GM11168 (cell line): Measurements from ENCODE around the gene REX1BD.
"Not testable (repeated sequence)": the region's sequence is repeated elsewhere in the genome, so short reads cannot be mapped to it uniquely, and the experiment has no call there.

Source experiments
- in situ Hi-C: fragments of 300-500 bp; cut with MboI; formaldehyde crosslinking; loops from one replicate; pipeline ENCODE4 v1.12.0; 2022; ENCODE audit warnings: low sequenced_read_pairs; ENCODE audit not compliant: unreplicated experiment

Gene REX1BD

GRCh38 chr19:18576383-18576782 is 12.2 kb upstream of the REX1BD start:
- in situ Hi-C loops, result no loop called here

- in situ Hi-C loops, result no loop called here
These were observed 11.2 kb upstream of the REX1BD start for GRCh38 chr19:18577365-18577914.

GRCh38 chr19:18580311-18580710 is 8.3 kb upstream of the REX1BD start:
- in situ Hi-C loops, result no loop called here

- in situ Hi-C loops, result no loop called here
These were observed 2.3 kb upstream of the REX1BD start for GRCh38 chr19:18586306-18586705.

GRCh38 chr19:18587561-18587960 is 1.0 kb upstream of the REX1BD start:
- in situ Hi-C loops, result no loop called here

GRCh38 chr19:18587962-18588610 is 512 bp upstream of the REX1BD start:
- in situ Hi-C loops, result no loop called here

- in situ Hi-C loops, result no loop called here
These were observed 1.0 kb downstream of the REX1BD start for GRCh38 chr19:18589380-18590272.

- in situ Hi-C loops, result no loop called here
These were observed 2.0 kb downstream of the REX1BD start for GRCh38 chr19:18590273-18591272.

- in situ Hi-C loops, result no loop called here
These were observed 3.3 kb downstream of the REX1BD start for GRCh38 chr19:18591735-18592385.

- in situ Hi-C loops, result not testable (repeated sequence)
These were observed 4.1 kb downstream of the REX1BD start for GRCh38 chr19:18592732-18593131.

GRCh38 chr19:18593367-18594095 is 4.9 kb downstream of the REX1BD start:
- in situ Hi-C loops, result no loop called here

GRCh38 chr19:18594096-18594823 is 5.7 kb downstream of the REX1BD start:
- in situ Hi-C loops, result no loop called here

GRCh38 chr19:18594824-18595373 is 6.3 kb downstream of the REX1BD start:
- in situ Hi-C loops, result no loop called here

GRCh38 chr19:18595475-18595874 is 6.9 kb downstream of the REX1BD start:
- in situ Hi-C loops, result no loop called here

- in situ Hi-C loops, result no loop called here
These were observed 8.2 kb downstream of the REX1BD start for GRCh38 chr19:18596752-18597157.

GRCh38 chr19:18597809-18598660 is 9.4 kb downstream of the REX1BD start:
- in situ Hi-C loops, result no loop called here

GRCh38 chr19:18599485-18599884 is 10.9 kb downstream of the REX1BD start:
- in situ Hi-C loops, result no loop called here
